Activated T-helper 1 cell treated with Interleukin-2 at 50 U/mL for 16 hours (primary cell): ENCODE results near the gene OSBP2.
A peak's percentile ranks its signal among the peaks of the same experiment; 100 is the strongest.
"Not testable (repeated sequence)": the region's sequence is repeated elsewhere in the genome, so short reads cannot be mapped to it uniquely, and the experiment has no call there.

ENCODE experiments used
- DNase-seq: peaks from one replicate; pipeline ENCODE4 v3.0.0-alpha.2; 2020; ENCODE audit warnings: low read depth

Gene OSBP2

GRCh38 chr22:30679895-30680690 lies 14.6 kb upstream of the OSBP2 start:
- not testable (repeated sequence) for DNase-seq

GRCh38 chr22:30680991-30681770 lies 13.5 kb upstream of the OSBP2 start:
- DNase-seq: no peak

DNA sequence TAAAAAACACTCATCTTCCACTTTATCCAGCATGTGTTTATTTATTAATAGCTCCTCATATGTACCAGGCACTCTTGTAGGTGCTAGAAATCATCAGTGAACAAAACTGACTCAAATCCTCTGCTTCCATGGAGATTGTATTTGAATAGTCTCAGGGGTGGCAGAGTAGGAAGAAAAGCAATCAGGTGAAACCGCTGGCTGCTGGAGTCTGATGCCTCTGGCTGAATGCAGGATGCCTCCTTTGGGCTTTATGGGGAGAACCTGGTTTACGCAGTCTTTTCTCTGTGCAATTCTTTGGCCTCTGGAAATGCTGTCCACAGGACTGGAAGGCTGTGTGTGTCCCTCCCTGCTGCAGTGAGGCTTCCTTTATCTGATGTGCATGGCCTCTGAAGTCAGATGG lies 12.8 kb upstream of the OSBP2 start:
- no peak for DNase-seq

GRCh38 chr22:30685178-30685577 lies 9.5 kb upstream of the OSBP2 start:
- DNase-seq: no peak

DNA sequence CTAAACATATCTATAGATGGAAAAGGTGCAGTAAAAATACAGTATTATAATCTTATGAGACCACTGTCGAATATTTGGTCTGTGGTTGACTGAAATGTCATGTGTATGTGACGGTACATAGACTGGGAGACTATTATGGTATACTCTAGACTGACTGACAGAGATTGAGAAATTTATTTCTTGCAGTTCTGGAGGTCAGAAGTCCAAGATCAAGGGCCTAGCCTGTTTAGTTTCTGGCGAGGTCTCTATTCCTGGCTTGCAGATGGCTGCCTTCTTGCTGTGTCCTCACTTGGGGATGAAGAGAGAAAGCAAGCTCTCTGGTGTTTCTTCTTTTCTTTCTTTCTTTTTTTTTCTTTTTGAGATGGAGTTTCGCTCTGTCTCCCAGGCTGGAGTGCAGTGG lies 7.3 kb upstream of the OSBP2 start:
- DNase-seq: no peak

DNA sequence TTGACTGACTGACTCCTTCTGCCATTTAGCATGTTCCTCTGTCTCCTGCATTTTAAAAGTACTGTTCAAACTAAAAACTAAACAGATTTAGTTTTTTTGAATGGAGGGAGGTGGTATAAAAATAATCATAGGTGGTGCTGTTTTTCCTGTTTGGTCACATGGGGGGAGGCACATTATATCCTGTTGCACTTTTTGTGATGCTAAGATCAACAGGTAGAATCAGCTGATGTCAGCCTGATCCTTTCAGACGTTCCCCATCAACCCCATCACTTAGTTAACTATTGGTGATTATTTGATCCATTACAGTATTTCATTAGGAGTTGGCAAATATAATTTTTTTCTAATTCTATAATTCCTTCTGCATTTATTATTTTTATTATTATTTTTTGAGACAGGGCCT lies 5.1 kb upstream of the OSBP2 start:
- DNase-seq: no peak

- DNase-seq: no peak
Observed at GRCh38 chr22:30691204-30691603, 3.5 kb upstream of the OSBP2 start.

DNA sequence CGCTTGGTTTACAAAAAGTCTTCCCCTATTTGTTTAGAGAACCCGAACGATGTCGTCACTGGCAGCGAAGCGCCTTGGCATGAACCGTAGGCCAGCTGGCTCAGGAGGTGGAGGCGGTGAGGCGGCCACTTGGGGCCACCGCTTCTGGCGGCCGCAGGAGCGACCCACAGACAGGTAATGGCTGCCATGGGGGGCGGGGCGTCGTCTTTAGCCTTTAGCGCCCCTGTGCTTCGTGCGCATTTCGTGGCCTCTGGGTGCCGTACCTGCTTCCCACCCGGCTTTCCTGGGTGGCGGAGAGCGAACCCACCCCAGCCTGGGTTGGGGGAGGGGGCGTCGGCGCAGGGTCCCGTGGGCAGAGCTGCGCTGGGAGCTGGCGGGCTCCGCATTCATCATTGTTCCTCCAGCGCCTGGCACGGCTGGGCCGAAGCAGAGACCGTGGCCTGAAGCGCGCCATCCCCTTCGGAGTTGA lies 469 bp upstream of the OSBP2 start:
- peak; percentile 35 for DNase-seq

GRCh38 chr22:30695351-30695851 lies 727 bp downstream of the OSBP2 start:
- no peak for DNase-seq

DNA sequence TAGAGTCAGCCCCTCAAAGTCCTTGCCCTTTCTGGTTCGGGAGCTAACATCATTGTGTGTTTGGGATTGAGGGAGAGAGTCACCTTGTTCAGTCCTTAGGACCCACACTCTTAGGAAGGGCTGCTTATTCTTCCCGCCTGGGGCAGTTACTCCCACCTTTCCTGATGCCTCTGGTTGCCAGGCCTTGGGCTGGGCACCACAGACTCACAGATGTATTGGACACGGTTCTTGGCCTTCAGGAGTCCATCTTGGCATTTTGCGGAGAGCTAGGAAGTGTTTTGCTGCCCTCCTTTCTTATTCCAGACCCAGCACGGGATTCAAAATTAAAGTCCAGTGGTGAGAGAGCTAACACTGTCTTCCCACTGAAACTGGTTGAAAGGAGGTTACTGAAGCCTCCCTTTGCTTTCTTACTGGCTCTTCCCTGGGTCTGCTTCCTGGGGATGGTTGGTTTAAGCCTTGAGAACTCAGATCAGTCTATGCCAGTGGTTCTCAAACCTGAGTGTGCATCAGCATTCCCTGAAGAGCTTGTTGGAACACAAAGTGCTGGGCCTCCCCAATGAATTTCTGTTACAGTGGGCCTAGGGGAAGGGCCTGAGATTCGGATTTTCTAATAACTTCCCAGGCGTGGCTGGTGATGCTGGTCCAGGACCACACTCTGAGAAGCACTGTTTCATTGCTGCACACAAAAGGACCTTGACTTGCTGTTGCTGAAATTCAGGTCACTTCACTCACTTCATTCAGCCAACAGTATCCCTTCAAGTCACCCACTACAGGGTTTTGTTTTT lies 1.4 kb downstream of the OSBP2 start:
- no peak for DNase-seq

DNA sequence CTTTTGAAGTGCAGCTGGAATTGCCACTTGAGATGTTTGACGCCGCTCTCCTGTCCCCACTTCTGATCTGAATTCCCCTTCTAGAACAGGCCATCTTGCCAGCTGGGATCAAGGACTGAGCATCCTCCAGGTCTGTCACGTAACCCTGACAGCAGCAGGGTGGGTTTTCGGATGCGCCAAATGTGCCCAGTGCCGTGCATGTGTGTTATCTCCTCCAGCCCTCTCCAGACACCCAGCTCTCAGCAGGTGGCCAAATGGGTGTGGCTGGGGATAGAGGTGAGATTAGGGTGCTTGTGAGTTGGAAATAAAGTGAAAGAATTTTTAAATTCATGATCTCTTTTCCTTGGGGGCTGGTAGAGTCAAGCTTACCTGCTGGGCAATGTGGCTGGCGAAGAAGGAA lies 3.3 kb downstream of the OSBP2 start:
- no peak for DNase-seq

DNA sequence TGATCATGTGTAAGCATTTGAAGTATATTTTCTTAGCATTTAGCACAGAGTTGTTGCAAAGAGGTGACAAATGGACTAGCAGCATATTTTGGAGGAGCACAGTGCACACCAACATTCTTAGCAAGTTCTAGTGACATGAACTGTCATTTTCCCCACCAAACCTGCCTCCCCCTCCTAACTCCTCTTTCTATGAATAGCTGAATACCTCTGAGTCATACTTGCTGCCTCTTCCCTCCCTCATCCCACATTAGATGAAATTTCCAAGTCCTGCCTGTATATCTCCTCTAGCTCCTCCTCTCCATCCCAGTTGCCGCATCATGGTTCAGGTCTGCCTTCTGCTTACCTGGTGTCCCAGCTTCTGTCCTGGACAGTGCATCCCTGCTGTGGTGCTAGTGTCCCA lies 7.2 kb downstream of the OSBP2 start:
- no peak for DNase-seq

- DNase-seq: no peak
Observed at GRCh38 chr22:30702856-30703255, 8.2 kb downstream of the OSBP2 start.

- DNase-seq: no peak
Observed at GRCh38 chr22:30704978-30705377, 10.3 kb downstream of the OSBP2 start.

DNA sequence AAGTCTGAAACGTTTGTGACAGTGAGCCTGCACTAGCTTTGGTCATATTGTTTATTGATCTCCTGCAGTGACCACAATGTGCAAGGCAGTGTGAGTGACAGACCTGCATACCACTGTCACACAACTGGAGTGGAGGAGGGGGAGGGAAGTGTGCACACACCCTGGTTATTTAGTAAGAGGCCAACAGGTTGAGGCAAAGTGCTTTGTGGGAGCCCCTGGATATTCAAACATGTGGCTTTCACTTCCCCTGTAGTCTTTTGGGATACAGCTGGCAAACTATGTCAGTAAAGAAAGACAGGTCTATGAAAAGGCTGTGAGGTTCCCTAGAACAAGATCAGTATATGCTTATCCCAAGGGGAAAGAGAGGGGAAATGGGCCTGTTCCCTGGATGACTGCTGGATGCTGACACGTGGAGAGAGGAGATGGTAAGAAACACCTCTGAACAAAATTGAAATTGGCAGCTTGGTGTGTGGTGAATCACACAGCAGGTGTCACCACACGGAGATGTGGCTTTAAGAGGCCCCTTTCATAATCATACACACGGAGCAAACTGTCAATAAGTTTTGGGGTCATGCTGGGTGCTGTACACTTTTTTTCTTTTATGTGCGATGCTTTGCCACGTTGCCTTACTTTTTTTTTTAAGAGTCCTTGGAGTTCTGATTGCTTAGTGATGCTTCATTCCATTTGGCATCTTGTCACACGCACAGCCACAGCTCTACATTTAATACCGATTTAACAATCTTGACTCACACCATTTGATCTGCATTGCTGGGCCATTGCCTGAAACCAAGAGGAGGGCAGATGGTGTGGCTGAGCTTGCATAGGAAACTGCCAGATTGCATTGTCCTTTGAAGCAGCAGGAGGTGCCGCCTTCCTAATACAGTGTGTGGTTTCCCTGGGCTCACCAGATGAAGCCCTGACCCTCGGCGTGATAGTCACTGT lies 11.3 kb downstream of the OSBP2 start:
- DNase-seq: no peak

- not testable (repeated sequence) for DNase-seq
Observed at GRCh38 chr22:30709980-30710379, 15.3 kb downstream of the OSBP2 start.

- no peak for DNase-seq
Observed at GRCh38 chr22:30712094-30712493, 17.4 kb downstream of the OSBP2 start.

DNA sequence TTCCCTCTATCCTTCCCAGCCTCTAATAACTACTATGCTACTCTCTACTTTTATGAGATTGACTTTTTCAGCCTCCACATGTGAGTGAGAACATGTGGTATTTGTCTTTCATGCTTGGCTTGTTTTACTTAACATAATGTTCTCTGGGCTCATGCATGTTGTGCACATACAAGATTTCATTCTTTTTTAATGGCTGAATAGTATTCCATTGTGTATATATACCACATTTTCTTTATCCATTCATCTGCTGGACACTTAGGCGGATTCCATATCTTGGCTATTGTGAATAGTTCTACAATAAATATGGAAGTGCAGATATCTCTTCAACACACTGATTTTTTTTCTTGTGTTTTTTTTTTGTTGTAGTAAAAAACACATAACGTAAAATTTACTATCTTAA lies 19.4 kb downstream of the OSBP2 start:
- no peak for DNase-seq

DNA sequence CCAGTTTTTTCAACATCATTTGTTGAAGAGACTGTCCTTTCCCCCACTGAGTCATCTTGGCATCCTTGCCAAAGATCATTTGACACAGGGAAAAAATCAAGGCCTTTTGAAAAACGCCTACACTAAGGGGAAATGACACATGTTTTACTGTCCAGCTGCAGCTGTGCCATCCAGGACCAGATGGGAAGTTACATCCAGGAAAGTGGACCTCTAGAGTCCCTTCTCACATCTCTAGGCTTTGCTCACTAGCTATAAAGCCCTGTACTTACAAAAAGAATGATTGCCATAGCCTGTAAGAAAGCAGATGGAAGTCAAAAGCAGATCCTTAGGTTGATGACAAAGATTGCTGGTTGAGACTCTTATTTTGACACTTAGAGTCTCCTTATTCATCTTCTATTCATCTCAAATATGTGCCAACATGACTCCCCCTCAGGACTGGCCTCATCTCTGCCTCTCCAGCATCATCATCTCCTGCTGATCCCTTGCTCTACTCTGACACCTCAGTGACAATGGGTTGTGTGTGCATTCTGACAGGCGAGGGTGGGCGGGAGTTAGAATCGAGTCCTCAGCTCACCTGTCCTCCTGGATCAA lies 22.8 kb downstream of the OSBP2 start:
- DNase-seq: no peak

- DNase-seq: no peak
Observed at GRCh38 chr22:30717952-30718351, 23.3 kb downstream of the OSBP2 start.

GRCh38 chr22:30718491-30718890 lies 23.8 kb downstream of the OSBP2 start:
- DNase-seq: no peak
